ENCODE measurements around the gene PLAGL1. TPM values are rescaled to one million over a fixed set of nuclear protein-coding genes. Genes with fewer than 3 reads are reported as not detected.

PLAGL1 gene
- 10 to 100 TPM; 22.5 to 28.8 (median 26.2) TPM for total RNA-seq (2021; fragmentation: NEBNext Ultra II Directional; extraction: Animal tissue kit (Norgen Biotek cat#: 25700))
- long read RNA-seq, partial matches to known transcripts: 0 of 10 reads
- long read RNA-seq, other reads (novel, unspliced or antisense): 8 of 10 reads

GRCh38 chr6:144008120-144008811 is at the start of gene PLAGL1:
TSS of gene PLAGL1 (minus strand) at chr6:144008259. CDS start at chr6:143948136, 60,123 bp downstream.
- Mint-ChIP-seq H3K4me1 (ENCODE audit: low read depth) (peaks cover 32% of the 10 kb centered on the region), H3K27ac (peak within 1 kb of the TSS; percentile 87), H3K4me3 (peak within 1 kb of the TSS; percentile 88), H3K27me3 (ENCODE audit: insufficient read depth) (peaks cover 7% of the 10 kb centered on the region), H3K9me3 (peaks cover 12% of the 10 kb centered on the region), H3K36me3 (ENCODE audit: low read depth) (peaks cover under 1% of the 10 kb centered on the region; the same call in 1 of the 2 replicates)
- peak; percentile 56 for DNase-seq
- TF ChIP-seq, protein P1, sequence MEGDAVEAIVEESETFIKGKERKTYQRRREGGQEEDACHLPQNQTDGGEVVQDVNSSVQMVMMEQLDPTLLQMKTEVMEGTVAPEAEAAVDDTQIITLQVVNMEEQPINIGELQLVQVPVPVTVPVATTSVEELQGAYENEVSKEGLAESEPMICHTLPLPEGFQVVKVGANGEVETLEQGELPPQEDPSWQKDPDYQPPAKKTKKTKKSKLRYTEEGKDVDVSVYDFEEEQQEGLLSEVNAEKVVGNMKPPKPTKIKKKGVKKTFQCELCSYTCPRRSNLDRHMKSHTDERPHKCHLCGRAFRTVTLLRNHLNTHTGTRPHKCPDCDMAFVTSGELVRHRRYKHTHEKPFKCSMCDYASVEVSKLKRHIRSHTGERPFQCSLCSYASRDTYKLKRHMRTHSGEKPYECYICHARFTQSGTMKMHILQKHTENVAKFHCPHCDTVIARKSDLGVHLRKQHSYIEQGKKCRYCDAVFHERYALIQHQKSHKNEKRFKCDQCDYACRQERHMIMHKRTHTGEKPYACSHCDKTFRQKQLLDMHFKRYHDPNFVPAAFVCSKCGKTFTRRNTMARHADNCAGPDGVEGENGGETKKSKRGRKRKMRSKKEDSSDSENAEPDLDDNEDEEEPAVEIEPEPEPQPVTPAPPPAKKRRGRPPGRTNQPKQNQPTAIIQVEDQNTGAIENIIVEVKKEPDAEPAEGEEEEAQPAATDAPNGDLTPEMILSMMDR (IDR thresholded peaks at IDR 0.05): no peak

DNA sequence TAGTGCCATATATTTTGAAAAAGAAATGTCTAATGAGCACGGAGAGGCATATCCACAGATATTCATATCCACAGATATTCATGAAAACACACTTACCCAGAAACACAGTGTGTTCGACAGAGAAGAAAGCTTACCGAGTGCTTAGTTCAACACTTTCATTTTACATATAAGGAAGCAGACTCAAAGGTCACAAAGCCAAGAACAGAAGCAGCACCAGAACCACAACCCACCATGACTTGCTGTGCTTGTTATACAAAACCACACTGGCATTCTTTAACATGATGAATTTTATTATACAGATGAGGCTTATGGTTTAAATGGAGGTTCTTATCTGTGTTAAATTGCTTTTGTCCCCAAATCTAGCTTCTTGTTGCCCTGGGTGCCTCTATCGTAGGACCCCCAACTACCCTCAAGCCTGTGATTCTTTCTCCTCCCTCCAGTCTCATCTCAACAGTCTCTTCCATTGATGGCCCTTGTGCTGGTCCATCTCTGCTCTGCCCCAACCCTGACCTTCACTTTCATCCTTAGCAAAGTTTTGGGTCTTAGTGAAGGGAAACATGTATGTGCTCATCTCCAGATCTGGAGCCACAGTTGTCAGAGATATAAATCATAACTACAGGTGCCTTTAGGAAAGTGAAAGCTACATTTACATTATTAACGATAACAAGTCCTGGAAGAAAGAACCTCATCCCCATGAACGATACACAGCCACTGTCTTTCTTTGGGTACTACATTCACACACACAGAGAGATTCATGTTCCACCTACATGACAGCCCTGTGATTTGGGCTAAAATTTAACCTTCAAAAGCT is 47.3 kb upstream of the PLAGL1 start:
- peaks cover 16% of the 10 kb centered on the region for H3K27me3 Mint-ChIP-seq (ENCODE audit: insufficient read depth)
- H3K4me3 Mint-ChIP-seq: no peak overlapping the region; the same call in 1 of the 2 replicates
- H3K27ac Mint-ChIP-seq: no peak overlapping the region
- H3K36me3 Mint-ChIP-seq (ENCODE audit: low read depth): no peaks in the 10 kb centered on the region
- no peaks in the 10 kb centered on the region for H3K4me1 Mint-ChIP-seq (ENCODE audit: low read depth)
- TF ChIP-seq, protein P1 (IDR thresholded peaks at IDR 0.05): no peak
- no peak for DNase-seq
- no peaks in the 10 kb centered on the region for H3K9me3 Mint-ChIP-seq

DNA sequence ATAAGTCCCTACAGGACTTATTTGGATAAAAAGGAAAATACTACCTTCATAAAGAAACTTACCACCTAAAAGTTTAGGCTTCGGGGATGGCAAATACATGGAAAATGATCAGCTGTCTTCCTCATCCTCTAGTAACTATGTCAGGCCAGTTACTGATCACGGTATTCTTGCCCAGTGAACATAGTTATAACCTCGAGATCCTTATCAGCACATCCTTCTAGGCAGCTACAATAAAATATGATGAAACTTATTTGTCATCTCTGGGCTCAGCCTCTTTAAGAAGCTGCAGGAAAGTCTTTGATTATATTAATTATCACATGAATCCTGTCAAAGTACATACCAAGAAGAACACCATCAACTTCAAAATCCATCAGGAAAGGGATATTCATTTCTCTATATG is 45.5 kb upstream of the PLAGL1 start:
- Mint-ChIP-seq H3K36me3 (ENCODE audit: low read depth) (no peaks in the 10 kb centered on the region), H3K27ac (no peak overlapping the region), H3K27me3 (ENCODE audit: insufficient read depth) (peaks cover 27% of the 10 kb centered on the region), H3K4me3 (no peak overlapping the region), H3K9me3 (no peaks in the 10 kb centered on the region; the same call in 1 of the 2 replicates), H3K4me1 (ENCODE audit: low read depth) (no peaks in the 10 kb centered on the region)
- TF ChIP-seq, protein P1 (IDR thresholded peaks at IDR 0.05): no peak
- DNase-seq: no peak

GRCh38 chr6:144052488-144052887 is 44.4 kb upstream of the PLAGL1 start:
- no peak for DNase-seq
- Mint-ChIP-seq H3K4me1 (ENCODE audit: low read depth) (no peaks in the 10 kb centered on the region), H3K27me3 (ENCODE audit: insufficient read depth) (peaks cover 25% of the 10 kb centered on the region), H3K36me3 (ENCODE audit: low read depth) (peaks cover 2% of the 10 kb centered on the region; the same call in 1 of the 2 replicates), H3K9me3 (peaks cover 4% of the 10 kb centered on the region; the same call in 1 of the 2 replicates), H3K4me3 (no peak overlapping the region), H3K27ac (no peak overlapping the region)
- TF ChIP-seq, protein P1 (IDR thresholded peaks at IDR 0.05): no peak

DNA sequence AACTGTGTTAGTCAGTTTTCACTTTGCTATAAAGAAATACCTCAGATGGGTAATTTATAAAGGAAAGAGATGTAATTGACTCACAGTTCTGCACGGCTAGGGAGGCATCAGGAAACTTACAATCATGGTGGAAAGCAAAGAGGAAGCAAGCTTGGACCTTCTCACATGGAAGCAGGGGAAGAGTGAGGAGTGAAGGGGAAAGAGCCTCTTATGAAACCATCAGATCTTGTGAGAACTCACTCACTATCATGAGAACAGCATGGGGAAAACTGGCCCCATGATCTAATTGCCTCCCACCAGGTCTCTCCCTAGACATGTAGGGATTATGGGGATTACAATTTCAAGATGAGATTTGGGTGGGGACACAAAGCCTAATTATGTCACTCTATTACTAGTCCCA is 41.3 kb upstream of the PLAGL1 start:
- no peak overlapping the region for H3K4me3 Mint-ChIP-seq
- H3K27ac Mint-ChIP-seq: no peak overlapping the region
- peaks cover 4% of the 10 kb centered on the region; the same call in 1 of the 2 replicates for H3K9me3 Mint-ChIP-seq
- peaks cover 32% of the 10 kb centered on the region for H3K27me3 Mint-ChIP-seq (ENCODE audit: insufficient read depth)
- no peaks in the 10 kb centered on the region for H3K4me1 Mint-ChIP-seq (ENCODE audit: low read depth)
- no peak for DNase-seq
- TF ChIP-seq, protein P1 (IDR thresholded peaks at IDR 0.05): no peak
- peaks cover 7% of the 10 kb centered on the region; the same call in 1 of the 2 replicates for H3K36me3 Mint-ChIP-seq (ENCODE audit: low read depth)

Measured in HFFc6 (cell line).